HEK293T (cell line): ENCODE results near the gene COL5A1.

Source experiments
- ARNT ChIP-seq: fragments of 450-650 bp; IDR thresholded peaks from 2 replicates; pipeline ENCODE4 v1.6.1; 2017; ENCODE audit warnings: mild to moderate bottlenecking
- BHLHE40 ChIP-seq: fragments of 450-650 bp; IDR thresholded peaks from 2 replicates; pipeline ENCODE4 v1.6.1; 2016; ENCODE audit warnings: mild to moderate bottlenecking, moderate library complexity, borderline replicate concordance
- CTBP1 ChIP-seq: fragments of 450-650 bp; IDR thresholded peaks from 2 replicates; pipeline ENCODE4 v1.6.1; 2016; ENCODE audit warnings: borderline replicate concordance
- ELF4 ChIP-seq: fragments of 450-650 bp; IDR thresholded peaks from 2 replicates; pipeline ENCODE4 v1.6.1; 2017; ENCODE audit warnings: antibody characterized with exemption
- FOXM1 ChIP-seq: fragments of 450-650 bp; IDR thresholded peaks from 2 replicates; pipeline ENCODE4 v1.6.1; 2017; ENCODE audit warnings: mild to moderate bottlenecking, borderline replicate concordance
- HDGF ChIP-seq: fragments of 450-650 bp; IDR thresholded peaks from 2 replicates; pipeline ENCODE4 v1.6.1; 2017; ENCODE audit warnings: antibody characterized with exemption, borderline replicate concordance
- L3MBTL2 ChIP-seq: fragments of 450-650 bp; conservative IDR thresholded peaks from 2 replicates; pipeline ENCODE4 v1.6.1; 2016; ENCODE audit warnings: mild to moderate bottlenecking
- LEF1 ChIP-seq: fragments of 450-650 bp; IDR thresholded peaks from 2 replicates; pipeline ENCODE4 v1.6.1; 2017; ENCODE audit warnings: mild to moderate bottlenecking, borderline replicate concordance
- NFRKB ChIP-seq: fragments of 450-650 bp; IDR thresholded peaks from 2 replicates; pipeline ENCODE4 v1.6.1; 2016; ENCODE audit warnings: mild to moderate bottlenecking, moderate library complexity
- PKNOX1 ChIP-seq: fragments of 450-650 bp; IDR thresholded peaks from 2 replicates; pipeline ENCODE4 v1.6.1; 2016
- SP1 ChIP-seq: fragments of 450-650 bp; IDR thresholded peaks from 2 replicates; pipeline ENCODE4 v1.6.1; 2017
- SUZ12 ChIP-seq: fragments of 450-650 bp; IDR thresholded peaks from 2 replicates; pipeline ENCODE4 v1.6.1; 2016; ENCODE audit warnings: mild to moderate bottlenecking
- TARDBP ChIP-seq: fragments of 450-650 bp; IDR thresholded peaks from 2 replicates; pipeline ENCODE4 v1.6.1; 2016

GRCh38 chr9:134766587-134766986 lies 125.0 kb downstream of the COL5A1 start:
- TF ChIP-seq SP1 (no peak), HDGF (no peak), SUZ12 (no peak), TARDBP (no peak), LEF1 (no peak), PKNOX1 (no peak), ELF4 (no peak), ARNT (no peak), BHLHE40 (no peak), CTBP1 (no peak), FOXM1 (no peak), L3MBTL2 (no peak), NFRKB (no peak)
